ENCODE measurements around the gene HOXA9.

Gene HOXA9

DNA sequence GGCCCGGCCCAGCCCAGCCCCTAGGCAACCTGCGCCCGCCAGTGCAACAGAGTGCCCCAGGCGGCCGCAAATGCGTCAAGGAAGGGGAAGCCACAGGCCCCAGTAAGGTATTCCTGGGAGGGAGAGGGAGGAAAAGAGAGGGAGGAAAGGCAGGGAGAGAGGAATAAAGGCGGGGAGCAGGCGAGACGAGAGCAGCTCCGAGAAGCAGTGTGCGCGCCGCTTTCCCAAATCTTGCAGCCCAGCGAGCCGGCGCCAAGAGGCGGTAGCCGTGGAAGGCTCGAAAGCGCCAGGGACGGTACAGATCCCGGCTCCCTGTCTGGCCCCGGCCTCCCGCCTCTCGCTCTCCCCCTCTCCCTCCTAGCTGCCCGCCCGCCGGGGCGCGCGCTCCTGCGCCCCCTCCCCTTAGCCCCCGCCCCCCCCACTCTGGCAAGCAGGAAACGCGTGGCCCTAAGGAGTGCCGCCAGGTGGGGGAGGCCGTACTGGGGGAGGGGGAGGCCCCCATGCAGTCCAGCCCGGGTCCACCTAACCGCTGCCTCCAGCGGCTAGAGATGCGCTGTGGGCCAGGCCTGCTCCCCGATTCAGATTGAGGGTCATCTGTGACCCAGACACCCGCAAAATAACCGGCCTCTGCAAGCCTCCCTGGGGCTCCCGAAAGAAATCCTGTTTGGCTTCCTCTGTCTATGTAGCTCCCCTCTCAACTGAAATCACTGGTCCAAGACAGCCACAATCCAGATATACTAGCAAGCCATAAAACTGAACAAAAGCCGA lies 4.5 kb upstream of the HOXA9 start:
- in situ Hi-C loops (cut with MboI; ENCODE audit: low sequenced_read_pairs): loop anchor here (25.0 kb wide), 1 partner anchor 808 kb away; no protein-coding TSS in a partner anchor

GRCh38 chr7:27168265-27168947 lies 3.1 kb upstream of the HOXA9 start:
- in situ Hi-C loops (cut with MboI; ENCODE audit: low sequenced_read_pairs): loop anchor here (25.0 kb wide), 1 partner anchor 806 kb away; no protein-coding TSS in a partner anchor

GRCh38 chr7:27167916-27168264 lies 2.6 kb upstream of the HOXA9 start:
- in situ Hi-C loops (cut with MboI; ENCODE audit: low sequenced_read_pairs): loop anchor here (25.0 kb wide), 1 partner anchor 806 kb away; no protein-coding TSS in a partner anchor

DNA sequence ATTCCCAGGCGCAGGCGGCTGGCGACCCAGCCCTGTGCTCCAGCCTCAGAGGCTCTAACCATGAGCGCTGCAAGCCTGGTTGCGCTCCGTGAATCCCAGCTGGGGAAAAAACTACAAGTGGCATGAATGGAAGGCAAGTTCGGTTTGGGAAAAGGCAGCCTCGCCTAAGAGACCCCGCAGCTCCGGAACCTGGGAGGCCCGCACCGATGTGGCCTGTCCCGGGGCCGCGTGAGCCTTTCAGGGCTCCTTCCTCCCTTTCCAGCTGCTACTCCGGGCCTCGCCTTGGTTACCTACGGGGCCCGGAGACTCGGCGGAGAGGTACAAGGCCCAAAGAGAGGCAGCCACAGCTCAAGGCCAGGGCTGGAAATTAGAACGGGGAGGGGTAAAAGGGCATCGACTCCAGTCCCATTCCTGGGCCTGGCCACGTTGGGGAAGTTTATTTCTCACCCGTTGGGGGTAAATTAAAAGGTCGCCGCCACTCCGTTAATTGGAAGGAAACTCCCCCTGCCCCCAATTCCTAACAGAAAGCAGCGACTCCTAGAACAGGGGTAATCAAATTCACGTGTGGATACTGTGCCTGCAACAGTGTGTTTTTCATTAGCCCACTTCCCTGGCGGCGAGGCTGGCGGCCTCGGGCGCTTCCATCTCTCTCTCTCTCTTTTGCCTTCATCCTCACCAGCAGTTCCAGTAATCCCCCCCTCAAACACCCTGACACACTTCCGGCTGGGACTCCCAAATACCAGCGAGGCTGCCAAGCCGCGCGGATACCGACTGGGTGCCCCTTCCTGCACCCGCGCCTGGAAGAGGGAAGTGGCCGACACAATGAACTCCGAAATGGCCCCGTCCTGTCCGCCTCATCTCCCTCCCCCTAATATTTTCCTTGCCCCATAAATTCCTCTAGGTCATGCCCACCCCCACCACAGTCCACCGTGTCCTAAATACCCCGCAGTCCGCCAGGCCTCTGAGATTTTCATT lies 1.5 kb upstream of the HOXA9 start:
- in situ Hi-C loops (cut with MboI; ENCODE audit: low sequenced_read_pairs): loop anchor here (25.0 kb wide), 1 partner anchor 805 kb away; no protein-coding TSS in a partner anchor

DNA sequence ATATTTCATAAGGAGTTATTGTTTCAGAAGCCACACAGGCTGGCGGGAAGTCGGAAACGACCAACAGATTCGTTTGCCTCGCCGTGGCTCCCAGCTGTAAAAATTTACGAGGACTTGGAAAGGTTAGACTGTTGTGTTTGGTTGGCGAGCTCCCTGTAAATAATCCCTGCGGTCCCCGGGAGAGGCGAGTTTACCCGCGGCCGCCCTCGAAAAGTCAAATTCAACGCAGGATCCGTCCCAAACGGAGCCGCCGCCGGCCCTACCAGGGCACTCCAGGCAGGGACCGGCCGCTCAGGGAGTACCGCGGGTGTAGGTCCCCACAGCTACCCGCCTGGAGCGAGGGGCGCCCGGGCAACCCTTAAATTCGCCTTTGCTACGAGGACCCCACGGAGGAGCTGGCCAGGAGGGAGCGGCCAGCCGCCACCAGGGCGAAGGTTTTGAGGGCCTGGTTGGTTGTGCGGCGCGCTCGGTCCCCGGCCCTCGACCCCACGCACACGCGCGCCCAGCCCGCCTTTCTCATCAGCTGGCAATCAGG lies 726 bp upstream of the HOXA9 start:
- in situ Hi-C loops (cut with MboI; ENCODE audit: low sequenced_read_pairs): loop anchor here (25.0 kb wide), 1 partner anchor 804 kb away; no protein-coding TSS in a partner anchor

DNA sequence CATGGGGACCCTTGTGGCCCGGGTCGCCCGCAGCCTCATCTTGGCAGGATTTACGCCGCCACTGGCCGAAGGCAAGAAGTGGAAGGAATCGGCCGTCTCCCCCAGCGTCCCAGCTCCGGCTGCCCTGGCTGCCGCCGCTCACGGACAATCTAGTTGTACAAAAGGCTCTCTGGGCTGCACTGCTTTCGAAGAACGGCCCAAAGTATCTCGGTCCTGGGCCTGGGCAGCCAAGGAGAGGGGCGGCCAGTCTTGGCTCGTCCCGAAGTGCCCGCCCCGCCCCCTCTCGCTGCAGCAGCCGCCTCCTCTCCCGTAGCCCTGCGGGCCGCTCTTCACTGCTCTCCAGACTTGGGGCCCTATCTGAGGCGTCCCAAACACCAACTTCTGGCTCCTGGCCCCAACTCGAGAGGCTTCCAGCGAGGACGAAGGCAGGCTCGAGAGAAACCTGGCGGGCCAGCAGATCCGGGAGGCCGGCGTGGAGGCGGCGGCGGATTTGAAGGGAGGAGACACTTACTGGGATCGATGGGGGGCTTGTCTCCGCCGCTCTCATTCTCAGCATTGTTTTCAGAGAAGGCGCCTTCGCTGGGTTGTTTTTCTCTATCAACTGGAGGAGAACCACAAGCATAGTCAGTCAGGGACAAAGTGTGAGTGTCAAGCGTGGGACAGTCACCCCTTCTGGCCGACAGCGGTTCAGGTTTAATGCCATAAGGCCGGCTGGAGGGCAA lies 809 bp downstream of the HOXA9 start:
- in situ Hi-C loops (cut with MboI; ENCODE audit: low sequenced_read_pairs): loop anchor here (25.0 kb wide), 1 partner anchor 802 kb away; no protein-coding TSS in a partner anchor

- in situ Hi-C loops (cut with MboI; ENCODE audit: low sequenced_read_pairs): loop anchor here (25.0 kb wide), 1 partner anchor 802 kb away; no protein-coding TSS in a partner anchor
These were observed 1.3 kb downstream of the HOXA9 start for GRCh38 chr7:27164045-27164366.

GRCh38 chr7:27163288-27164044 lies 1.9 kb downstream of the HOXA9 start:
- in situ Hi-C loops (cut with MboI; ENCODE audit: low sequenced_read_pairs): loop anchor here (25.0 kb wide), 1 partner anchor 801 kb away; no protein-coding TSS in a partner anchor

- in situ Hi-C loops (cut with MboI; ENCODE audit: low sequenced_read_pairs): loop anchor here (25.0 kb wide), 1 partner anchor 800 kb away; no protein-coding TSS in a partner anchor
These were observed 2.6 kb downstream of the HOXA9 start for GRCh38 chr7:27162561-27163287.

DNA sequence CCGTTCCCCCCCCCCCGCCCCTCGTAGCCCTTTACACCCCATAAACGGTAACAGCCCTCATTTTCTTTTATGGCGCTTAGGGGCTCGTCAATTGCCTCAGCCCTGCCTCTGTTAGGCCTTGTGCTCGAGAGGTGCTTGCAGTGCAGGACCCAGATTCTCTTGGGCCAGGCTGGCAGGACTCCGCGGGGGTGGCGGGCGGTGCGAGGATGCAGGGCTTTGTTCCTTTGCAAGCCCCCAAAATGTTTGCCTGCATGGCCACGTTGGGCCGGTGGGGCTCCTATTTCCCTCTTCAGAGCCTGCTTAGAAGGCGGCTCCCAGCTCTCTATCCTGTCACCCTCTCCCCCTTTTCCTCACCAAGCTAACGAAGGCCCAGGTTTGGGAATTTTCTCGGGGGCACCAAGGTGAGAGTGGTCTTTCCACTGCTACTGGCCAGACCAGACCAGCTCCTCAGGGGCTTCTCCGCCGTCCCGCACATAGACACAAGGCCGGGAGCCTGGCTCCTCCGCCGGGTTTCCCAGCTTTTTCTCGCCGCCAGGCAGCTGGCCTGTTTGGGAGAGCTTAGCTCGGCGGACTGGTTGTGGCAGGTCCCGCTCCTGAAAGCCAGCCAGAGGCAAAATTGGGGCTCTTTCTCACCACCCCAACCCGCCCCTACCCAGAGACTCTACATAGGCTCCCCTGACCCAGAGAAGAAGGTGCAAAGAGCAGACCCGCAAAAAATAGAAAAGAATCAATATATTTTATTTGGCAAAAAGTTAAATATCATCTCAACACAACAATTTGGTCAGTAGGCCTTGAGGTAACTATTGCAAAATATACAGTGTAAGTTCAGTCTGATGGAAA lies 3.4 kb downstream of the HOXA9 start:
- in situ Hi-C loops (cut with MboI; ENCODE audit: low sequenced_read_pairs): loop anchor here (25.0 kb wide), 1 partner anchor 800 kb away; no protein-coding TSS in a partner anchor

GRCh38 chr7:27161214-27161720 lies 4.1 kb downstream of the HOXA9 start:
- in situ Hi-C loops (cut with MboI; ENCODE audit: low sequenced_read_pairs): loop anchor here (25.0 kb wide), 1 partner anchor 799 kb away; no protein-coding TSS in a partner anchor

DNA sequence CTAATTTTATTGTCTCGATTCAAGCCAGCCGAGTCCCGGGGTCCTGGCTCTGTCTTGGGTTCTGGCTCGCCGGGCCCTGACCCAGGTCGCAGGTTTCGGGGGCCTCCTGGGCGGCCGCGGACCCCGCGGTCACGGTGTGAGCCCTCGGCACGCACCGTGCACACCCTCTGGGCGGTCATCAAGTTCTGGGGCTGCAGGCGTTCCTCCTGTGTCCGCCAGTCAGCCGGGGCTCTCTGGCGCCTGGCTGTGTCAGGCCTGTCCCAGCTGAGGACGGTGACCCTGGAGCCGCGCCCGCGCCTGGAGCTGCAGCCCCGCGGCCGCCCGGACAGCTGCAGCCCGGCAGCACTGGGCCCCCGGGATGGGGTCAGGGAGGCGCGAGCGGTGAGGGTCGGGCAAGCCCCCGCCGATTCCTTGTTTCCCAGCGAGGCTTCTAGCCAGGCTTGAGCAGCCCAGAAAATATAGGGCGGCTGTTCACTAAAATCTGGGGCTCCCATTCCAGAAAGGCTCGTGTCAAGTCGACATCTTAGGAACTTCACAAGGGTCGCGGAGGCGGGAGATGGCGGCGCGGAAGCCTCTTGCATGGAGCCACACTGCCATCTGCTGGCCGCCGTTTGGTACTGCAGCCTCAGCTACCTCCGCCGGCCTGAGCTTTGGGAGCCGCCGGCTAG lies 4.7 kb downstream of the HOXA9 start:
- in situ Hi-C loops (cut with MboI; ENCODE audit: low sequenced_read_pairs): loop anchor here (25.0 kb wide), 1 partner anchor 798 kb away; no protein-coding TSS in a partner anchor

GRCh38 chr7:27160145-27160545 lies 5.2 kb downstream of the HOXA9 start:
- in situ Hi-C loops (cut with MboI; ENCODE audit: low sequenced_read_pairs): loop anchor here (25.0 kb wide), 1 partner anchor 798 kb away; no protein-coding TSS in a partner anchor

DNA sequence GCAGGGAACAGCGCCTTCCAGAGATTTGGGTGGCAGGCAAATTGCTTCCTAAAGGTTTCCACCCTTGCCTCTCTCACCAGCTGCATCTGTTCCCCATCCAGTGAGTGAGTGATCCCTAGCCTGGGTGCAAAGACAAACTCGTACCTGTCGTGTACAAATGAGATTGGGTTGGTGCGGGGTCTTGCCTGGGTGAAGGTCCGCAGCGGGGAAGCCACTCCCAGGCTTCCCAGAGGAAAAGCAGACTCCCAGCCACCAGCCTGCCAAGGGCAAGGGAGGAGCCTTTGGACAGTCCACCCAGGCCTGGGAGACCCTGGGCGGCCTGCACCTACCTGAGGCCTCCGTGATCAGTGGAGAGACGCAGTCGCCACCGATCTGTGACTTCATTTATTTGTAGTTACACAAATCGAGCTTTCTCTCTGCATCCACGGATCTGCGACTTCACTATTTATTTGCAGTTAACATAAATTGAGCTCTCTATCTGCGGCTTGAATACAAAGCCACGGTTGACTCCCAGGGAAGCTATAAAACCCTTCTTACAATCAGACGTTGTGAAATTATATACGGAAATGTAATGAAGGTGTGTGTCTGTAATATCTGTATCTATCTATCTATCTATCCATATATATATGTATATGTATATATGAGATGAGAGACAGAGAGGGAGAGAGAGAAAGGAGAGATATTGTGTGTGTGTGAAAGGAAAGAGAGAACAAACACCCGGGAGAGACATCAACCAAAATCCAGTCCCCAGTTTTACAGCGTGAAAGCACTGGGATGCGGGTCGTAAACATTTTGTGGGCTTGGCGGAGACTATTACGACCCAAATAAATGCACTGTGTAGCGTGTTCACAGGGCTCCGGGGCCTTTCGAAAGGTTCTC lies 5.8 kb downstream of the HOXA9 start:
- in situ Hi-C loops (cut with MboI; ENCODE audit: low sequenced_read_pairs): loop anchor here (25.0 kb wide), 1 partner anchor 797 kb away; no protein-coding TSS in a partner anchor

Measured in HL-60/S4 (cell line).